D721Med (cell line): ENCODE results near the gene CDT1.
"Not testable (repeated sequence)": the region's sequence is repeated elsewhere in the genome, so short reads cannot be mapped to it uniquely, and the experiment has no call there.

Experiments used
- DNase-seq: peaks from one replicate; pipeline ENCODE4 v3.0.0; 2011; ENCODE audit warnings: low spot score; ENCODE audit not compliant: insufficient read length
- FAIRE-seq: peaks from 2 replicates; lab custom pipeline; 2011; peaks lifted over from hg19 to GRCh38; lab: Jason Lieb, UNC
- CTCF ChIP-seq: IDR thresholded peaks from 2 replicates; pipeline ENCODE4 v1.5.1; 2012; ENCODE audit warnings: mild to moderate bottlenecking, control low read depth; ENCODE audit not compliant: insufficient read depth; ENCODE audit errors: missing control alignments

Gene CDT1

GRCh38 chr16:88817785-88818574 is 14.4 kb downstream of the CDT1 start:
- DNase-seq: no peak
- no peak for TF ChIP-seq CTCF
- no peak for FAIRE-seq

- FAIRE-seq: no peak
- TF ChIP-seq CTCF: no peak
Observed at GRCh38 chr16:88818575-88818874, 14.9 kb downstream of the CDT1 start.

GRCh38 chr16:88819126-88819525 is 15.5 kb downstream of the CDT1 start:
- FAIRE-seq (no peak), DNase-seq (no peak)
- TF ChIP-seq CTCF: no peak

More at GRCh38 chr16:88818575-88818874, 14.9 kb downstream of the CDT1 start:
- no peak for DNase-seq

GRCh38 chr16:88820385-88821025 is 16.9 kb downstream of the CDT1 start:
- no peak for TF ChIP-seq CTCF
- FAIRE-seq: no peak

GRCh38 chr16:88821168-88821850 is 17.7 kb downstream of the CDT1 start:
- no peak for DNase-seq
- FAIRE-seq: no peak
- no peak for TF ChIP-seq CTCF

More at GRCh38 chr16:88820385-88821025, 16.9 kb downstream of the CDT1 start:
- DNase-seq: no peak

GRCh38 chr16:88822281-88823040 is 18.9 kb downstream of the CDT1 start:
- TF ChIP-seq CTCF: no peak
- DNase-seq: no peak
- FAIRE-seq: no peak

GRCh38 chr16:88823646-88824045 is 20.1 kb downstream of the CDT1 start:
- FAIRE-seq, DNase-seq: not testable (repeated sequence)
